DMS79 (cell line): ENCODE measurements around the gene MYEF2.

Source experiments
- DNase-seq: peaks from one replicate; lab custom pipeline; 2025; lab: John Stamatoyannopoulos, UW

Gene MYEF2

DNA sequence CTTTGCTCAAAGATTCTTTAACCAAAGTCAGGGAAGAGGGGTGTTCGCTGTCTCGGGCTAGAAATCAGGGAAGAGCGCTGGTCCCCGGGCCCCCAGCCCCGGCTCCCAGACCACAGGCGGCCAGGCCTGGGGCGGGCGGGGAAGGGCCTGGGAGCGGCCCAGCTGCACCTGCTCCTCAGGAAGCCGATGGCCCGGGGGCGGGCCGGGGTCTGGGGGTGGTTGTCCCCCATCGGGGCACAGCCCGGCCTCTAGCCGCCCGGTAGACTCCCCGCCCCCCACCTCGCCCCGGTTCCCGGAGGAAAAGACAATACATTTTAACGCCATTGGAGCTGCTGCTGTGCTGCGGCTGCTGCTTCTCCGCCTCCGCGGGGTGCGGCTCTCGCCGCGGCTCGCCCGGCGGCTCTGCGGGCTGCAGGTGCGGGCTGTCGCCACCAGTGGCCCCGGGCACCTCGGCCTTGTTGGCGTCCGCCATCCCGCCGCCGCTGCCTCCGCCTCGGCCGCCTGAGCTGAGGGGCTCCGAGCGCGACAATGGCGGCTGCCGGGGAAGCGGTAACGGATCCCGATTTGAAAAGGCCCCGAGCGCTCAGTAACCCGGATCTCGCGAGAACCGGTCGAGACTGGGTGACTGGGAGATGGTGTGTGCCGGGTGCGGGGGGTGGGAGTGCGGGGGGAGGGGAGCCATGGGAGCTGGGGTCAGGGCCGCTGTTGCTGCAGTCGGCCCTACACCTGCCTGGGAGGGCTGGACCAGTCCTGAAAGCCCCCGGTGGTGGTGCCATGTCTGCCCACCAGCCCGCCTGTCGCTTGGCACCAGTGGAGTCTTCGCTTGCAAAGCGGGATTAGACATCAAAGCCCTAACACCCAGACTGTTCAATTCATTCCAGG lies at the start of gene MYEF2:
TSS of gene MYEF2 (minus strand) at position 530 of the 882 bp plus-strand sequence. CDS start at position 472, 58 bp downstream.
- peak; percentile 14 for DNase-seq

DNA sequence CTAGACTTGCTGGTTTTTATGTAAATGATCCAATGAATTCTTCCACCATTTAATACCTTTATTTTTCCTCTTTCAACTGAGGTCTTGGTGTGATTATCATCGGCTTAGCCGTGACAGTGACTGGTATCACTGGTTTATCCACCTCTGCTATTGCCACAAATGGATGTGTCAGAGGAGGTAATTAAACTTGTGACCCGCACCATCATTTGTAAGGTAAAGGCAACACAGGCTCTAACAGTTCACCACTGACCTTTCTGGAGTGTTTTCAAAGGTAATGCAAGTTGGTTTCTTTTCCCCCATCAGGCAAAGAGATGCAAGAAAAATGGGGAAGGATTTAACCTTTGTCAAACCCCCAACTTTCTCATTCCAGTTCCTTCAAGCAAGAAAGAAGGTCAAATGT lies 47.7 kb upstream of the MYEF2 start:
- no peak for DNase-seq

GRCh38 chr15:48222627-48223026 lies 44.5 kb upstream of the MYEF2 start:
- no peak for DNase-seq

DNA sequence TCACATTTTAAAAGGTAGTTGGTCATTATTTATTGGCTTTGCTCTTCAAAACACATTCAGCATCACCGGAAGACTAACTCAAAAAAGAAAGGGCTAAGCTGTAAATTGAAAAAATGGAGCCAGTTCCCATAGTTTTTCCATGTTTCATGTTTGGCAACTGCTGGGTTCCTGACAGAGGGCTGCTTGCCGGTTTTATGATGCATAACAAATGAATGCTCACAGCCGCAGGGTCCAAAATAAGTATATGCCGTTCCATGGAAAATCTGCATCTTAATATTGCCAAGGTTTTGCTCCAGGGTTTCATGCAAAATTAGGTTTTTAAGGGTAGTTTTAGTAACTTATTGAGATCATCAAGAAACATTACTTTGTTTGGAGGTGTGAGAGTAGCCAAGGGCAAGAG lies 43.8 kb upstream of the MYEF2 start:
- DNase-seq, result peak; percentile 38

GRCh38 chr15:48221261-48221660 lies 43.2 kb upstream of the MYEF2 start:
- no peak for DNase-seq

- no peak for DNase-seq
These were observed 27.9 kb upstream of the MYEF2 start, which contains the start of gene SLC12A1 for GRCh38 chr15:48205981-48206380. Gene SLC12A1 (plus strand): TSS chr15:48206302. CDS start chr15:48207720, 1,418 bp downstream.

DNA sequence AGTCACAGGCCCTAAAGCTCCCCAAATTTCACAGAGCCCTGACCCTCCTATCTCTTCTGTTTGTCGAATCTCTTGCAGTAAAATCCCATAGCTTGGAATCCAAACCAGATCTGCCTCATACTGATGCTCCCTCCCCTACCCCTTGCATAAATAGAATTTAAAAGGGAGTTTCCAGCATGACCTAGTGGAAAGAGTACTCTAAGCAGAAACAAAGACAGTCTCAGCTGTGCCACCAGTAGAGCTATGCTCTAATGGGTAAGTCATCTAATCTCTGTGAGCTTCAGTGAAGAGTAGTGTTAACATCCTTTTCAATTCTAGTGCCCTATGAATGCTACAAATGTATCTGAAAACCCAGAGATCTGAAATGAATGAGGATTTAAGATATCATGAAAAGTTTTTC lies 24.0 kb upstream of the MYEF2 start:
- DNase-seq, result no peak

GRCh38 chr15:48191574-48192225 lies 13.6 kb upstream of the MYEF2 start, which contains the start of gene CTXN2:
Gene CTXN2 (plus strand): TSS chr15:48191665. CDS start chr15:48201301, 9,636 bp downstream.
- no peak for DNase-seq

GRCh38 chr15:48190932-48191573 lies 13.0 kb upstream of the MYEF2 start:
- DNase-seq, result no peak

GRCh38 chr15:48186271-48186670 lies 8.2 kb upstream of the MYEF2 start:
- DNase-seq, result no peak

DNA sequence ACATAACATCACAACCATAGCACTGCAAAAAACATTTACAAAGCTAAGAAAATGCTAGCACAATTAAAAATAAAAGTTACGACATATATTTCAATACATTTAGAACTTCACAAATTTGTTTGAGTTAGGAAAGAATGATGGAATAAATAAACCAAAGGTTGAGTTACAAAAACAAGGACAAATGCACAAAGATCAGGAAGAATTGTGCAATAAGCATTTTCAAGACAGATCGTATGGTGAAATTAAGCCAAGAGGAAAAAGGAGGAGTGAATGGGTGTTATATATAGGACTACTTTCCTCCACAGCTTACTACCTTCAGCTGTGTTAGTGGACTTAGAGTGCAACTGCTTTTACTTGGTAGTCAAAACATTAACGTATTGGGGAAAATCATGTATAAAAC lies 7.4 kb upstream of the MYEF2 start:
- no peak for DNase-seq

DNA sequence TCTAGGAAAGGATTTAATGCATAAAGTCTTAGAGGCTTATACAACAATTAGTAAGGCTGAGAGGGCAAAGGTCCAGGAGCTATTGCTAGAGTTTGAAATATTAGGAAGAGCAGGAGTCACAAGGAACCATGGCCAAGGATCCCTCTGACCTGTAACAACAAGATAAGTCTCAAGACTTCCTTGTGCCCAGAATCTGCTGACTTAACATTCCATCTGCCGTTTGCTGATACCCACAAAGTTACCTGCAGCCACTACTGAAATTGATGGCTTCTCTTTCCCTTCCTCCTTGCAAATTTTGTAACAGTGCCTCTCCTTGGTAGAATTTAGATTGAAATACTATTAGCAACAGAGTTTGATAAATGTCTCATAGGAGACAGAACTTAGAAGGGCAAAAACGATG lies 4.7 kb upstream of the MYEF2 start:
- DNase-seq, result no peak

DNA sequence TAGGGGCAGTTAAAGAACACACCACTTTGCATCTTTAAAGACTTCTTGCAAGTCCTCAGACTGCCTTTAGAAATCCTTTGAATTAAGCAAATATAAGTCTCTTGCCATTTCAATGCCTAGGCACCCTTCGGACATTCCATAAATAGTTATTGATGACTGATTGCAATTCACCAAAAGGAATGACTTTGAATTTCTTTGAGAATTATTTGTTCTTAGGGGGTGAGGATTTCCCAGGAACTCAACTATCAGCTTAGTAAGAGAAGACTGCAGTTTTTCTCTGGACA lies 495 bp upstream of the MYEF2 start:
- no peak for DNase-seq

GRCh38 chr15:48177383-48177765 lies 721 bp downstream of the MYEF2 start:
- peak; percentile 11 for DNase-seq

DNA sequence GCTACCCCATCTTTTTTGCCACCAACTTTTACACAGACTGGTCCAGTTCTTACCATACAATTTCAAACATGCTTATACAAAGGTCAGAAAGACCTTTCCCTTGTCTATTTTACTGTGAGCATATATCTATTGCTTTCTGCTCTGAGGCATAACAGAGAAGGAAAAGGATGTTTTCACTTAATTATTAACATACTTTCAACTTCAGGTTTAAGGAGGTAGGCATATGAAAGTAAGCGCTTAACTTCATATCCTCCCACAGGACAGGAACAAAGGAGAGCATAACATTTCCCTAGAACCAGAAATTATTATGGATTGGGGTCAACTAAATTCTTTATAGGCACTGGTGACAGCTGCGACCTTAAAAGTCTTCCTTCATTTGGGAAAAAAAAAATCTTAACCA lies 1.1 kb downstream of the MYEF2 start:
- no peak for DNase-seq

DNA sequence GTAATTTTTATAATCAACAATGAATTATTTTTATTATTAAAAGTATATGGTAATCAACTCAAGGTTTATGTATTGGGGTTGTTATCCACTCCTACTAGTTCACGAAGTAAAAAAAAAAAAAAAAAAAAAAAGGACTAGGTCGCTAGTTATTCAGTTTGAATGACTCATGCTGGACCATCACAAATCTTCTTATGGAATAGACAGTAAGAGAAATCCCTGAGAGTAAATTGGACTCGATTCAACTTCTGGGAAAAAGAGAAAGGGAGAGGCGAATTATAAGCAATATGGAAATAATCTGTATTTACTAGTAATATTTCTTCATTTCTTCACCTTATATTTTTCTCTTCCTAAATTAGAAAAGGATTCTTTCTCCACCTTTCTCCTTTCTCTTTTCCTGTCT lies 2.0 kb downstream of the MYEF2 start:
- DNase-seq, result no peak

DNA sequence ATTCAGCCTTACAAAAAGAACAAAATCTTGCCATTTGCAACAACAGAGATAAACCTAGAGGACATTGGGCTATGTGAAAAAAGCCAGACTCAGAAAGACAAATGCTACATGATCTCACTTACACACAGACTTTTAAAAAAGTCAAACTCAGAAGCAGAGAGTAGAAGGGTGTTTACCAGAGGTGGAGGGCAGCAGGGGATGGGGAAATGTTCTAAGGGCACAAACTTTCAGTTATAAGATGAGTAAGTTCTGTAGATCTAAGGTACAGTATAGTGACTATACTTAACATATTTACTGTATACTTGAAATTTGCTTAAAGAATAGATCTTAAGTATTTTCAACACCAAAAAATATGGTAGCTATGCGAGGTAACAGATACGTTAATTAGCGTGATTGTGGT lies 3.0 kb downstream of the MYEF2 start:
- DNase-seq, result no peak

DNA sequence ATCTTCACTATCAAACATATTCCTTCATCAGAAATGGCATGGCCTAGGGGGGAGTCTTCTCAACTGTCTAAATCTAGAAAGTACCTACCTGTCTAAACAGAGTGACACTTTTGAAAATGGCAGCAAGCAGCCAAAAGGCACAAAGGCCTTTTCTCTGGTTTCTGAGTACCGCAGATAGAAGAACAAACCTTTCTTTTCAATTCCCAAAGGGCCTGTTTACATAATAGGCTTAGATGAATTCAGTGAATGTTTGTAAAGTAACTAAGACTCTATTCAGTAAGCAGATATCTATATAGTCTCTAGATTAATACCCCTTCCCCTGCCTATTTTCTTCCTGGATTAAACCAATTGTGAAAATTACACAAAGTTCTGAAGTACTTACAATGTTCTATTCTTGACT lies 7.1 kb downstream of the MYEF2 start:
- no peak for DNase-seq

GRCh38 chr15:48168616-48169015 lies 9.5 kb downstream of the MYEF2 start:
- DNase-seq, result no peak

DNA sequence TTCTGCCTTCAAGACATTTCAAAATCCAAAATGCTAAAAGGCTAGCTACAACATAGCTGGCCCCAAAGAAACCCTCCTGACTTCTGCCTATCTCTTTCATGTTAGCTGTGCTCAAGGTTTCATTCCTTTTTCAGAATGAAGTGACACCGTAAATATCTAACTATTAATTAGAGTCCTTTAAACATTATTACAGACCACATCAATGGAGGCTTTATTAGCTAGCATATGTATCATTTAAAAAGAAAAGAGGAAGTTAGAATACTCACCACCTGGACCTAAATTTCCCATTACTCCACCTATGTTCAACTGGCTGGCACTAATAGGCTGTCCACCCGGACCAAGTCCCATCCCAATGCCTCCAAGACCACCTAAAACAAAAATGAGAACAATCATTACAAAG lies 24.6 kb downstream of the MYEF2 start:
- no peak for DNase-seq

GRCh38 chr15:48149858-48150257 lies 28.2 kb downstream of the MYEF2 start:
- DNase-seq, result no peak

DNA sequence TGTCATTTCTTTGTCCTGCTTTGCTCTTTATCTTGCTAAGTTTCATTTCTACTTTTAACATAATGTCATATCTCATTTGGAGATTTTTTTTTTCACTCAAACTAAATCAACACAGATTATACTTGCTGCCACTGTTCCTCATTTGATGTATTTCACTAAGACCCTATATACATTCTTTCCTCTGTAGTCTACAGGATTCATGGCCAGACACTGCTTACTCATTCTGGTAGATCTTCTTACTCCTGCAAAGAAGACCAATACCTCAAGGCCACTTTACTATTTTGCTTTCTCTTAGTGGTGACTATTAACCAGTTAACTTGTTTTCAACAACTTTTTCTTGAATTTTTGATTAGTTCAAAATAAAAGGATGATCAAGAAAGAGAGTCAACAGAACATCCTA lies 30.7 kb downstream of the MYEF2 start:
- DNase-seq, result no peak

DNA sequence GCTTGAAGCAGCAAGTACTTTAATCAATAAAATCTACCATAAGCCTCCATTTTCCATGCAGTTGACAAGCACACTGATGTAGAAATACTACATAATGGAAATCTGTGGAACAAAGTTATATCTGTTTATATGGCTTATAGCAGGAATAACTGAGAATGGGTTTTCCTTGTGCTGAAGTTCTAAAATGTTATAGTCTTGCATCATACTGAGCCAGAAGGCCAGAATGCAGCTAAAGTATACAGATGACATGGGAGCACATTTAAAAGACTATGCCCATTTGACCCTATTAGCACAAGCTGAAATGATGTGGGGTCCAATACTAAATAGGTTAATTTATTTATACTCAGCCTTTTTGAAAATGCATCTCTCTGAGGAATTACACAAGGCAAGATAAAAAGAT lies 32.2 kb downstream of the MYEF2 start:
- no peak for DNase-seq
